Fibroblast of mammary gland (primary cell): ENCODE results near the gene TPPP2.
"Not testable (repeated sequence)": the region's sequence is repeated elsewhere in the genome, so short reads cannot be mapped to it uniquely, and the experiment has no call there.

ENCODE experiments used
- DNase-seq: peaks from one replicate; pipeline ENCODE4 v3.0.0-alpha.2; 2010; ENCODE audit warnings: low read depth
- H3K4me3 ChIP-seq: 2 replicates; pipeline ENCODE4 v1.5.1; 2011; ENCODE audit warnings: low read depth, mild to moderate bottlenecking, low read length, moderate library complexity; ENCODE audit not compliant: control insufficient read depth
- CTCF ChIP-seq: conservative IDR thresholded peaks from 2 replicates; pipeline ENCODE4 v1.5.1; 2011; ENCODE audit warnings: low read depth, low read length, inconsistent platforms; ENCODE audit not compliant: control insufficient read depth, insufficient read depth

The TPPP2 gene

GRCh38 chr14:20999591-20999990, 30.4 kb upstream of the TPPP2 start:
- DNase-seq = no peak
- no peak for TF ChIP-seq CTCF
- no peak overlapping the region for H3K4me3 ChIP-seq

- TF ChIP-seq CTCF = no peak
- DNase-seq = no peak
- no peak overlapping the region for H3K4me3 ChIP-seq
These were observed 28.8 kb upstream of the TPPP2 start for GRCh38 chr14:21001218-21001617.

GRCh38 chr14:21003788-21004346, 26.1 kb upstream of the TPPP2 start:
- no peak for TF ChIP-seq CTCF
- no peak overlapping the region for H3K4me3 ChIP-seq
- no peak for DNase-seq

- not testable (repeated sequence) for DNase-seq, H3K4me3 ChIP-seq
These were observed 20.3 kb upstream of the TPPP2 start for GRCh38 chr14:21009721-21010120.

GRCh38 chr14:21011136-21011535, 18.9 kb upstream of the TPPP2 start:
- H3K4me3 ChIP-seq = no peak overlapping the region
- DNase-seq = no peak
- no peak for TF ChIP-seq CTCF

GRCh38 chr14:21014761-21015190, 15.2 kb upstream of the TPPP2 start:
- no peak overlapping the region for H3K4me3 ChIP-seq
- TF ChIP-seq CTCF = peak; percentile 99
- peak; percentile 86 for DNase-seq

GRCh38 chr14:21015312-21015711, 14.7 kb upstream of the TPPP2 start:
- DNase-seq = no peak
- no peak for TF ChIP-seq CTCF
- H3K4me3 ChIP-seq = no peak overlapping the region
